GM12878 (cell line): ENCODE data around the gene ZGLP1. TPM values are rescaled to one million over a fixed set of nuclear protein-coding genes. Genes with fewer than 3 reads are reported as not detected.

Source experiments
- ATAC-seq: fragments of 200-7000 bp; cut with Tn5 transposase; 3 replicates; pipeline ENCODE4 v1.9.1; 2020; ENCODE audit warnings: mild to moderate bottlenecking, moderate library complexity
- BruUV-seq: library from RNA; stranded (reverse); fragments of 400-500 nt; replicated peaks from 2 replicates; lab custom pipeline; 2021; lab: Mats Ljungman, UMichigan
- CTCF ChIA-PET: fragments of 300-600 bp; sonication (Branson Sonifier 250); formaldehyde crosslinking; extraction: SDS; loops from one replicate; lab custom pipeline; 2021; ENCODE audit warnings: inconsistent platforms; lab: Yijun Ruan, JAX
- POLR2A ChIA-PET: fragments of 350-600 bp; formaldehyde crosslinking; extraction: SDS; loops from one replicate; lab custom pipeline; 2021; ENCODE audit warnings: inconsistent platforms; lab: Charles Lee
- RAD21 ChIA-PET: fragments of 300-600 bp; sonication (Branson Sonifier 250); formaldehyde crosslinking; loops from one replicate; lab custom pipeline; 2023; ENCODE audit warnings: antibody characterized with exemption; ENCODE audit not compliant: unreplicated experiment; lab: Charles Lee
- SMC1A ChIA-PET: fragments of 300-600 bp; sonication (Branson Sonifier 250); formaldehyde crosslinking; loops from one replicate; lab custom pipeline; 2023; ENCODE audit not compliant: unreplicated experiment, uncharacterized antibody; lab: Charles Lee
- DNase-seq: peaks from one replicate; pipeline ENCODE4 v3.0.0-alpha.2; 2011; ENCODE audit warnings: low read depth, low spot score
- FAIRE-seq: peaks from 3 replicates; lab custom pipeline; 2011; peaks lifted over from hg19 to GRCh38; lab: Jason Lieb, UNC
- H2AFZ ChIP-seq: 2 replicates; pipeline ENCODE4 v1.6.0; 2011; ENCODE audit warnings: low read depth, low read length, control low read depth; ENCODE audit not compliant: control insufficient read depth
- H3K27ac ChIP-seq: 2 replicates; pipeline ENCODE4 v1.5.1; 2011; ENCODE audit warnings: control low read depth; ENCODE audit not compliant: control insufficient read depth, insufficient read depth
- H3K27me3 ChIP-seq, 2 experiments: replicated peaks in 1 of 2; 2 replicates each; pipeline versions ENCODE4 v1.6.0 to v1.6.1; 2011; ENCODE audit warnings: low read length in 1 of 2; ENCODE audit not compliant: control insufficient read depth in 2 of 2, insufficient read depth in 2 of 2
- H3K36me3 ChIP-seq, 2 experiments: 2 replicates each; pipeline ENCODE4 v1.5.1; 2011; ENCODE audit warnings: low read length in 1 of 2; ENCODE audit not compliant: control insufficient read depth in 2 of 2, insufficient read depth in 2 of 2
- H3K4me1 ChIP-seq: 2 replicates; pipeline ENCODE4 v1.6.1; 2011; ENCODE audit warnings: mild to moderate bottlenecking, low read length, moderate library complexity, mixed read lengths; ENCODE audit not compliant: control insufficient read depth, insufficient read depth
- H3K4me2 ChIP-seq: 2 replicates; pipeline ENCODE4 v1.6.0; 2011; ENCODE audit warnings: control low read depth; ENCODE audit not compliant: control insufficient read depth, insufficient read depth
- H3K4me3 ChIP-seq: fragments of 200-600 bp; sonication (generic); 2 replicates; pipeline ENCODE4 v1.5.1; 2016
- H3K79me2 ChIP-seq: 2 replicates; pipeline ENCODE4 v1.6.0; 2011; ENCODE audit warnings: low read length; ENCODE audit not compliant: control insufficient read depth, insufficient read depth
- H3K9ac ChIP-seq: 2 replicates; pipeline ENCODE4 v1.8.0; 2011; ENCODE audit warnings: low read length, control low read depth, mixed read lengths; ENCODE audit not compliant: control insufficient read depth, insufficient read depth
- H3K9me3 ChIP-seq: replicated peaks from 3 replicates; pipeline ENCODE4 v1.5.1; 2011; ENCODE audit warnings: mild to moderate bottlenecking, low read length; ENCODE audit not compliant: control insufficient read depth, insufficient read depth
- H4K20me1 ChIP-seq: 2 replicates; pipeline ENCODE4 v1.6.0; 2011; ENCODE audit not compliant: control insufficient read depth, insufficient read depth
- SKIL ChIP-seq: fragments of 450-650 bp; IDR thresholded peaks from 2 replicates; pipeline ENCODE4 v1.6.1; 2017; ENCODE audit warnings: mild to moderate bottlenecking, low read depth, inconsistent platforms; ENCODE audit not compliant: poor library complexity, severe bottlenecking
- SMC3 ChIP-seq: IDR thresholded peaks from 2 replicates; pipeline ENCODE4 v1.6.1; 2011; ENCODE audit warnings: low read length, improper control_type of control experiment, borderline replicate concordance
- WGBS: methylation state at CpG from one replicate; pipeline ENCODE4 v1.1.6; 2016; ENCODE audit warnings: low lambda C conversion rate; ENCODE audit not compliant: insufficient replicate concordance, insufficient coverage; ENCODE audit errors: missing lambda C conversion rate; 5-methylcytosine and 5-hydroxymethylcytosine counted together
- in situ Hi-C: fragments of 300-500 bp; cut with MboI; formaldehyde crosslinking; loops from 9 replicates; pipeline ENCODE4 v1.14.3; 2018; ENCODE audit warnings: mixed read lengths
- intact Hi-C: fragments of 100-400 bp; cut with micrococcal nuclease; formaldehyde crosslinking; loops from one replicate; pipeline ENCODE4 v1.14.2; 2022; ENCODE audit not compliant: unreplicated experiment
- polyA plus RNA-seq, 11 experiments: library from polyadenylated mRNA; depleted of rRNA in 4 of 11; unstranded in 6 of 11; stranded (reverse) in 5 of 11; fragments of >200 nt; fragmentation: Nextera tagmentation in 4 of 11; fragmentation: Illumina TruSeq in 1 of 11; extraction: Ambion mirVana in 4 of 11; extraction: Trizol in 1 of 11; gene quantifications; 1 replicate in 1 of 11; 2 replicates in 10 of 11; pipeline versions ENCODE4 v1.2.1 to v1.2.3, GENCODE V29; 2011 to 2016; ENCODE audit warnings: inconsistent platforms in 2 of 11, missing spikeins in 2 of 11, low read depth in 1 of 11
- total RNA-seq, 4 experiments: library from RNA; depleted of rRNA in 3 of 4; stranded (reverse); fragments of >200 nt in 3 of 4; fragmentation: Illumina TruSeq in 1 of 4; extraction: Trizol in 1 of 4; gene quantifications; 2 replicates each; pipeline versions ENCODE4 v1.2.1 to v1.2.3, GENCODE V29; 2013 to 2021
- TF ChIP-seq, protein P1 (sequence below): fragments of 450-650 bp; IDR thresholded peaks from 2 replicates; pipeline ENCODE4 v1.6.1; 2018; ENCODE audit warnings: borderline replicate concordance, mild to moderate bottlenecking; ENCODE audit not compliant: partially characterized antibody

Gene ZGLP1
- total and polyA plus RNA-seq, 10 of the 15 experiments (the other 5 are each of a cell fraction or from before 2014, with no cell fraction given) = 0.29 to 5.6 (median 1.3) TPM

DNA sequence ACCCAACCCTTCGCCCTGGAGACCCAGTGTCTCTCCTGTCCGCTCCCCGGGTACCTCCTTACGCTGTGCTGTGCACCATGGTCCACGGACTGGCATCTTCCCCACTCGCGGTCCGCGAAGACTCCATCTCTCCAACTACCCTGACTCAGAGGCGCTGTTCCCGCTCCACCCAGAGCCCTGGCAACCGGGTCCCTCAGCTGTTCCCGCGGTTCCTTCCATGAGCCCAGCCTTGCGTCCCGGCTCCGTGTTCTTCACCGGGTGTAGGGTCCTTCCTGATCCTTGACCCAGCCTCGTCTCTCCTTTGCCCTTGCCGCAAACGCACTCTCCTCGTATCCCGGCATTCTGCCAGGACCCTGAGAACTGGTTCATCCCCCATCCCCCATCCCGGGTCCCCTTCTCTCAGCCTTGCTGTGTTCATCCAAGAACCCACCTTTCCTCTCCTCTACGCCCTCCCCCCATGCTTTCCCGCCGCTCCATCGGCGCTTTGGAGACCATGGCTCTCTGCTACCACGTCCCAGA lies 19.2 kb downstream of the ZGLP1 start:
- no peak for FAIRE-seq
- intact Hi-C loops (no loop called here), in situ Hi-C loops (no loop called here)
- no peak for DNase-seq
- ChIA-PET SMC1A (interaction anchor here (0.6 to 2.2 kb wide), 7 partner anchors 8 to 98 kb away, joined by 3 to 27 read pairs (median 5); partner anchors contain the start of genes ICAM1 and TYK2), RAD21 (interaction anchor here (1.0 to 5.4 kb wide), 3 partner anchors 19 to 122 kb away, joined by 3 to 119 read pairs (median 10); partner anchors contain the start of genes ICAM1 and TYK2), CTCF (interaction anchor here (1.0 to 5.9 kb wide), 6 partner anchors 17 to 110 kb away, joined by 3 to 58 read pairs (median 8); partner anchors contain the start of genes ICAM1 and RAVER1), POLR2A (interaction anchor here (1.2 to 5.5 kb wide), 10 partner anchors 8 to 92 kb away, joined by 4 to 69 read pairs (median 7); partner anchors contain the start of genes FDX2, ICAM1, RAVER1 and TYK2)
- Histone ChIP-seq H3K4me3 (peak overlapping the region; percentile 77), H3K4me1 (peaks cover 64% of the 10 kb centered on the region), H3K79me2 (no peaks in the 10 kb centered on the region), H3K9me3 (no peaks in the 10 kb centered on the region; the same call in 2 of the 3 replicates), H3K9ac (no peak overlapping the region; the same call in 1 of the 2 replicates), H3K4me2 (peak overlapping the region; percentile 98), H3K36me3 (peaks cover 4 to 8% of the 10 kb centered on the region in 2 experiments; a peak in 3 of 4 replicates), H2AFZ (peak overlapping the region; percentile 61), H4K20me1 (peaks cover 7% of the 10 kb centered on the region; the same call in 1 of the 2 replicates), H3K27ac (no peak overlapping the region), H3K27me3 (peaks cover 3 to 16% of the 10 kb centered on the region in 2 experiments)
- no TSS peak for BruUV-seq
- 1% methylated on average over 20 of the region's 30 CpGs for WGBS
- ATAC-seq = no peak
- no peak for TF ChIP-seq SMC3
- TF ChIP-seq, protein P1, sequence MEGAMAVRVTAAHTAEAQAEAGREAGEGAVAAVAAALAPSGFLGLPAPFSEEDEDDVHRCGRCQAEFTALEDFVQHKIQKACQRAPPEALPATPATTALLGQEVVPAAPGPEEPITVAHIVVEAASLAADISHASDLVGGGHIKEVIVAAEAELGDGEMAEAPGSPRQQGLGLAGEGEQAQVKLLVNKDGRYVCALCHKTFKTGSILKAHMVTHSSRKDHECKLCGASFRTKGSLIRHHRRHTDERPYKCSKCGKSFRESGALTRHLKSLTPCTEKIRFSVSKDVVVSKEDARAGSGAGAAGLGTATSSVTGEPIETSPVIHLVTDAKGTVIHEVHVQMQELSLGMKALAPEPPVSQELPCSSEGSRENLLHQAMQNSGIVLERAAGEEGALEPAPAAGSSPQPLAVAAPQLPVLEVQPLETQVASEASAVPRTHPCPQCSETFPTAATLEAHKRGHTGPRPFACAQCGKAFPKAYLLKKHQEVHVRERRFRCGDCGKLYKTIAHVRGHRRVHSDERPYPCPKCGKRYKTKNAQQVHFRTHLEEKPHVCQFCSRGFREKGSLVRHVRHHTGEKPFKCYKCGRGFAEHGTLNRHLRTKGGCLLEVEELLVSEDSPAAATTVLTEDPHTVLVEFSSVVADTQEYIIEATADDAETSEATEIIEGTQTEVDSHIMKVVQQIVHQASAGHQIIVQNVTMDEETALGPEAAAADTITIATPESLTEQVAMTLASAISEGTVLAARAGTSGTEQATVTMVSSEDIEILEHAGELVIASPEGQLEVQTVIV = no peak
- no peak for TF ChIP-seq SKIL
